Glomerular endothelial cell (primary cell): Measurements from ENCODE around the gene MAOB. TPM values are rescaled to one million over a fixed set of nuclear protein-coding genes. Genes with fewer than 3 reads are reported as not detected.

Experiments used
- DNase-seq: peaks from one replicate; pipeline ENCODE4 v3.0.0-alpha.2; 2011; ENCODE audit warnings: low read depth, low spot score; ENCODE audit errors: extremely low read depth
- total RNA-seq: library from RNA; depleted of rRNA; stranded (reverse); fragments of >200 nt; gene quantifications from 2 replicates; pipeline ENCODE4 v1.2.3, GENCODE V29; 2015

MAOB gene
- total RNA-seq, 1 donor from 2014 or later: 0.12 TPM

DNA sequence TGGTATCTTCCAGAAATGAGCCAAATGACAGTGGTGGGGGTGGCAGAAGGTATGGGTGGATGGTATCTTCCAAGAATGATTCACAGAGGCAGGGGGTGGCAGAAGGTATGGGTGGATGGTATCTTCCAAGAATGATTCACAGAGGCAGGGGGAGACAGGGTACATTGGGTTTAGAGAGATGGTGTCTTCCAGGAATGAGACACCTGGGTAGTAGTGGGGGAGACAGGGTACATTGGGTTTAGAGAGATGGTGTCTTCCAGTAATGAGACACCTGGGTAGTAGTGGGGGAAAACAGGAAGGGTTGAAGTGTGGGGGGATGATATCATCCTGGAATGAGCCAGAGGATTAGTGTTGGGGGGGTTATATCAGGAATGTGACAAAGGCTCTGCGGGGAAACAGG, 164.2 kb downstream of the MAOB start:
- DNase-seq: no peak

DNA sequence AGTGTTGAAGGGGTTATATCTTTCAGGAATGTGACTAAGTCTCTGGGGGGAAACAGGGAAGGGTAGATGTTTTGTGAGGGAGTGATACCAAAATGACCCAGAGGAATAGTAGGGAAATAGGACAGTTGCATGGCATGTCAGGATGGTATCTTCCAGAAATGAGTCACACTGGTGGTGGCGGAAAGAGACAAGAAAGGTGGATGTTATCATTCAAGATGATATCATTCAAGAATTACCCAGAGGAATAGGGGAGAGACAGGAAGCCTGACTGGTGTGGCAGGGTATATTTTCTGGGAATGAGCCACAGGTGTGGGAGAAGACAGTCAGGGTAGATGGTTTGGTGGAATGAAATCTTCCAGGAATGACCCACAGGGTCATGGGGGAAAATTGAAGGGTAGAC, 165.1 kb downstream of the MAOB start:
- no peak for DNase-seq

DNA sequence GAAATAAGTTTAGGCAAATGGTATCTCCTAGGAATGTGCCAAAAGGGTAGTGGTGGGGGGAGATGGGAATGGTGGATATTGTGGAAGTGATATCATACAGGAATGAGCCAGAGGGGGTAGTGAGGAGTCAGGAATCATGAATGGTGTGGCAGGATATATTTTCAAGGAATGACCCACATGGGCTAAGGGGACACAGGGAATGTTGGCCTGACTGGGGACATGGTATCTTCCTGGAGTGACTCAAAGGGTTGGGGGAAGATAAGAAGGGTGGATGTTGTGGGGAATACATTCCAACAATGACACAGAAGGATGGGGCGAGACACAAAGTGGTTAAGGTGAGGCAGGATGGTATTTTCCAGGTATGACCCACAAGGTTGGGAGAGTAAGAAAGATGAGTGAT, 165.6 kb downstream of the MAOB start:
- no peak for DNase-seq

Other genes starting within 250 kb of the MAOB start
- gene MAOA, start 226.2 kb downstream of the MAOB start, total RNA-seq: 7.5 and 11.8 TPM in 2 replicates
- gene NDP, start 90.9 kb upstream of the MAOB start, total RNA-seq: 0.15 and 0.35 TPM in 2 replicates